ENCODE measurements around the gene KRTAP1-1. TPM values are rescaled to one million over a fixed set of nuclear protein-coding genes. Genes with fewer than 3 reads are reported as not detected.

The KRTAP1-1 gene
- total and polyA plus RNA-seq, 2 donors (not counting 1 experiment from before 2014, with no cell fraction given) = not detected

- 82% methylated on average over 1 of the region's 2 CpGs for WGBS (ENCODE audit: insufficient coverage)
- Mint-ChIP-seq H3K4me1 (no peaks in the 10 kb centered on the region), H3K27me3 (peaks cover 46% of the 10 kb centered on the region), H3K4me3 (no peak overlapping the region), H3K27ac (no peak overlapping the region), H3K9me3 (ENCODE audit: insufficient read depth) (no peaks in the 10 kb centered on the region)
- CTCF ChIA-PET = no interaction called here
- Histone ChIP-seq H3K79me2 (ENCODE audit: control insufficient read depth, insufficient read depth, low read length) (no peaks in the 10 kb centered on the region), H3K9ac (ENCODE audit: low read length) (no peak overlapping the region), H3K27ac (ENCODE audit: low read length in 2 of 2) (no peak overlapping the region), H3K9me3 (ENCODE audit: control extremely low read depth in 1 of 3, control insufficient read depth in 2 of 3, insufficient read depth in 1 of 3, low read length in 2 of 3) (peaks cover 0 to 1% (median 0%) of the 10 kb centered on the region in 3 donors), H3K4me3 (ENCODE audit: control extremely low read depth in 1 of 5, extremely low read depth in 1 of 5, insufficient read depth in 1 of 5, low read depth in 2 of 5, low read length in 4 of 5) (no peak overlapping the region), H3K36me3 (replicated peaks in 1 of 2; ENCODE audit: control extremely low read depth in 1 of 2, control insufficient read depth in 1 of 2, extremely low read depth in 1 of 2, insufficient read depth in 2 of 2, low read length in 1 of 2) (no peaks in the 10 kb centered on the region), H3K27me3 (replicated peaks in 1 of 4; ENCODE audit: control extremely low read depth in 1 of 4, control insufficient read depth in 3 of 4, insufficient read depth in 4 of 4, low read length in 3 of 4) (peaks cover 0 to 10% (median 5%) of the 10 kb centered on the region in 4 experiments), H3K4me2 (replicated peaks; ENCODE audit: low read depth, low read length, poor library complexity, severe bottlenecking) (no peak overlapping the region), H4K20me1 (ENCODE audit: control insufficient read depth, insufficient read depth, low read length, poor library complexity, severe bottlenecking) (no peaks in the 10 kb centered on the region), H3K4me1 (ENCODE audit: control insufficient read depth in 2 of 2, insufficient read depth in 2 of 2, low read length in 2 of 2) (no peaks in the 10 kb centered on the region), H2AFZ (ENCODE audit: insufficient read depth, low read depth, low read length, poor library complexity, severe bottlenecking) (no peak overlapping the region)
- ATAC-seq (ENCODE audit: low read depth) (no peak), DNase-seq (no peak)
- TF ChIP-seq, protein P1, sequence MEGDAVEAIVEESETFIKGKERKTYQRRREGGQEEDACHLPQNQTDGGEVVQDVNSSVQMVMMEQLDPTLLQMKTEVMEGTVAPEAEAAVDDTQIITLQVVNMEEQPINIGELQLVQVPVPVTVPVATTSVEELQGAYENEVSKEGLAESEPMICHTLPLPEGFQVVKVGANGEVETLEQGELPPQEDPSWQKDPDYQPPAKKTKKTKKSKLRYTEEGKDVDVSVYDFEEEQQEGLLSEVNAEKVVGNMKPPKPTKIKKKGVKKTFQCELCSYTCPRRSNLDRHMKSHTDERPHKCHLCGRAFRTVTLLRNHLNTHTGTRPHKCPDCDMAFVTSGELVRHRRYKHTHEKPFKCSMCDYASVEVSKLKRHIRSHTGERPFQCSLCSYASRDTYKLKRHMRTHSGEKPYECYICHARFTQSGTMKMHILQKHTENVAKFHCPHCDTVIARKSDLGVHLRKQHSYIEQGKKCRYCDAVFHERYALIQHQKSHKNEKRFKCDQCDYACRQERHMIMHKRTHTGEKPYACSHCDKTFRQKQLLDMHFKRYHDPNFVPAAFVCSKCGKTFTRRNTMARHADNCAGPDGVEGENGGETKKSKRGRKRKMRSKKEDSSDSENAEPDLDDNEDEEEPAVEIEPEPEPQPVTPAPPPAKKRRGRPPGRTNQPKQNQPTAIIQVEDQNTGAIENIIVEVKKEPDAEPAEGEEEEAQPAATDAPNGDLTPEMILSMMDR (IDR thresholded peaks at IDR 0.05) = no peak
- TF ChIP-seq EZH2 (IDR thresholded peaks at IDR 0.05; ENCODE audit: borderline replicate concordance, insufficient read depth, low read depth, low read length, poor library complexity, severe bottlenecking) = no peak
- POLR2A ChIA-PET = no interaction called here
- intact Hi-C loops (cut with micrococcal nuclease) = no loop called here
These were observed 43.9 kb downstream of the KRTAP1-1 start for GRCh38 chr17:40997361-40997760.

DNA sequence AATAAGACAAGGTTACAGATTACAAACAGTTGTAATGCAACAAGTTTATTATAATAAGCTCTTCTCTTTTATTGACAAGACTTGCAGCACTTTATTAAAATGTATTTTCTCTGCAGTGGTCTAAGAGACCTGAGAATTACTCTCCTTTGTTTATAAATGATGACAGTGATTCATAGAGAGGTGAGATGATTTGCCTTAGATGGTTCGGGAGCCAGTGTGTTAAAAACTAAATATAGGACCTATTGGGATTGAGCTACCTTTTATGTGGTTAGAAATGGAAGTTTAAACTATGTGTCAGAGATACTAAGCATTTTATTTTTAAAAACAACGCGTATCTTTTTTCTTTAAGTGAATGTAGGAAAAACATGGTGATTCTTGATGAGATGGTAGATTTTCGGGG lies 44.4 kb downstream of the KRTAP1-1 start:
- ATAC-seq (ENCODE audit: low read depth) (no peak), DNase-seq (no peak)
- TF ChIP-seq, protein P1 (IDR thresholded peaks at IDR 0.05) = no peak
- TF ChIP-seq EZH2 (IDR thresholded peaks at IDR 0.05; ENCODE audit: borderline replicate concordance, insufficient read depth, low read depth, low read length, poor library complexity, severe bottlenecking) = no peak
- Histone ChIP-seq H3K9ac (ENCODE audit: low read length) (no peak overlapping the region), H3K27ac (ENCODE audit: low read length in 2 of 2) (no peak overlapping the region), H3K9me3 (ENCODE audit: control extremely low read depth in 1 of 3, control insufficient read depth in 2 of 3, insufficient read depth in 1 of 3, low read length in 2 of 3) (peaks cover 0 to 1% (median 0%) of the 10 kb centered on the region in 3 donors), H3K4me3 (ENCODE audit: control extremely low read depth in 1 of 5, extremely low read depth in 1 of 5, insufficient read depth in 1 of 5, low read depth in 2 of 5, low read length in 4 of 5) (no peak overlapping the region), H2AFZ (ENCODE audit: insufficient read depth, low read depth, low read length, poor library complexity, severe bottlenecking) (no peak overlapping the region), H3K27me3 (replicated peaks in 1 of 4; ENCODE audit: control extremely low read depth in 1 of 4, control insufficient read depth in 3 of 4, insufficient read depth in 4 of 4, low read length in 3 of 4) (peaks cover 0 to 10% (median 6%) of the 10 kb centered on the region in 4 experiments), H3K79me2 (ENCODE audit: control insufficient read depth, insufficient read depth, low read length) (no peaks in the 10 kb centered on the region), H3K36me3 (replicated peaks in 1 of 2; ENCODE audit: control extremely low read depth in 1 of 2, control insufficient read depth in 1 of 2, extremely low read depth in 1 of 2, insufficient read depth in 2 of 2, low read length in 1 of 2) (no peaks in the 10 kb centered on the region), H3K4me2 (replicated peaks; ENCODE audit: low read depth, low read length, poor library complexity, severe bottlenecking) (no peak overlapping the region), H3K4me1 (ENCODE audit: control insufficient read depth in 2 of 2, insufficient read depth in 2 of 2, low read length in 2 of 2) (no peaks in the 10 kb centered on the region), H4K20me1 (ENCODE audit: control insufficient read depth, insufficient read depth, low read length, poor library complexity, severe bottlenecking) (no peaks in the 10 kb centered on the region)
- no peaks in the 10 kb centered on the region for H3K9me3 Mint-ChIP-seq (ENCODE audit: insufficient read depth)
- H3K4me3 Mint-ChIP-seq = no peak overlapping the region
- no CpG with 5 or more reads among the region's 4 CpGs for WGBS (ENCODE audit: insufficient coverage)
- ChIA-PET CTCF (no interaction called here), POLR2A (no interaction called here)
- no peaks in the 10 kb centered on the region for H3K4me1 Mint-ChIP-seq
- intact Hi-C loops (cut with micrococcal nuclease) = no loop called here
- no peak overlapping the region for H3K27ac Mint-ChIP-seq
- H3K27me3 Mint-ChIP-seq = peaks cover 49% of the 10 kb centered on the region

Measured in B cell (primary cell).